ENCODE results near the gene USP34. TPM values are rescaled to one million over a fixed set of nuclear protein-coding genes. Genes with fewer than 3 reads are reported as not detected.

USP34 gene, protein sequence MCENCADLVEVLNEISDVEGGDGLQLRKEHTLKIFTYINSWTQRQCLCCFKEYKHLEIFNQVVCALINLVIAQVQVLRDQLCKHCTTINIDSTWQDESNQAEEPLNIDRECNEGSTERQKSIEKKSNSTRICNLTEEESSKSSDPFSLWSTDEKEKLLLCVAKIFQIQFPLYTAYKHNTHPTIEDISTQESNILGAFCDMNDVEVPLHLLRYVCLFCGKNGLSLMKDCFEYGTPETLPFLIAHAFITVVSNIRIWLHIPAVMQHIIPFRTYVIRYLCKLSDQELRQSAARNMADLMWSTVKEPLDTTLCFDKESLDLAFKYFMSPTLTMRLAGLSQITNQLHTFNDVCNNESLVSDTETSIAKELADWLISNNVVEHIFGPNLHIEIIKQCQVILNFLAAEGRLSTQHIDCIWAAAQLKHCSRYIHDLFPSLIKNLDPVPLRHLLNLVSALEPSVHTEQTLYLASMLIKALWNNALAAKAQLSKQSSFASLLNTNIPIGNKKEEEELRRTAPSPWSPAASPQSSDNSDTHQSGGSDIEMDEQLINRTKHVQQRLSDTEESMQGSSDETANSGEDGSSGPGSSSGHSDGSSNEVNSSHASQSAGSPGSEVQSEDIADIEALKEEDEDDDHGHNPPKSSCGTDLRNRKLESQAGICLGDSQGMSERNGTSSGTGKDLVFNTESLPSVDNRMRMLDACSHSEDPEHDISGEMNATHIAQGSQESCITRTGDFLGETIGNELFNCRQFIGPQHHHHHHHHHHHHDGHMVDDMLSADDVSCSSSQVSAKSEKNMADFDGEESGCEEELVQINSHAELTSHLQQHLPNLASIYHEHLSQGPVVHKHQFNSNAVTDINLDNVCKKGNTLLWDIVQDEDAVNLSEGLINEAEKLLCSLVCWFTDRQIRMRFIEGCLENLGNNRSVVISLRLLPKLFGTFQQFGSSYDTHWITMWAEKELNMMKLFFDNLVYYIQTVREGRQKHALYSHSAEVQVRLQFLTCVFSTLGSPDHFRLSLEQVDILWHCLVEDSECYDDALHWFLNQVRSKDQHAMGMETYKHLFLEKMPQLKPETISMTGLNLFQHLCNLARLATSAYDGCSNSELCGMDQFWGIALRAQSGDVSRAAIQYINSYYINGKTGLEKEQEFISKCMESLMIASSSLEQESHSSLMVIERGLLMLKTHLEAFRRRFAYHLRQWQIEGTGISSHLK (N-terminal part only)
- total RNA-seq: 10 to 100 TPM; 80.4 to 84.7 TPM

DNA sequence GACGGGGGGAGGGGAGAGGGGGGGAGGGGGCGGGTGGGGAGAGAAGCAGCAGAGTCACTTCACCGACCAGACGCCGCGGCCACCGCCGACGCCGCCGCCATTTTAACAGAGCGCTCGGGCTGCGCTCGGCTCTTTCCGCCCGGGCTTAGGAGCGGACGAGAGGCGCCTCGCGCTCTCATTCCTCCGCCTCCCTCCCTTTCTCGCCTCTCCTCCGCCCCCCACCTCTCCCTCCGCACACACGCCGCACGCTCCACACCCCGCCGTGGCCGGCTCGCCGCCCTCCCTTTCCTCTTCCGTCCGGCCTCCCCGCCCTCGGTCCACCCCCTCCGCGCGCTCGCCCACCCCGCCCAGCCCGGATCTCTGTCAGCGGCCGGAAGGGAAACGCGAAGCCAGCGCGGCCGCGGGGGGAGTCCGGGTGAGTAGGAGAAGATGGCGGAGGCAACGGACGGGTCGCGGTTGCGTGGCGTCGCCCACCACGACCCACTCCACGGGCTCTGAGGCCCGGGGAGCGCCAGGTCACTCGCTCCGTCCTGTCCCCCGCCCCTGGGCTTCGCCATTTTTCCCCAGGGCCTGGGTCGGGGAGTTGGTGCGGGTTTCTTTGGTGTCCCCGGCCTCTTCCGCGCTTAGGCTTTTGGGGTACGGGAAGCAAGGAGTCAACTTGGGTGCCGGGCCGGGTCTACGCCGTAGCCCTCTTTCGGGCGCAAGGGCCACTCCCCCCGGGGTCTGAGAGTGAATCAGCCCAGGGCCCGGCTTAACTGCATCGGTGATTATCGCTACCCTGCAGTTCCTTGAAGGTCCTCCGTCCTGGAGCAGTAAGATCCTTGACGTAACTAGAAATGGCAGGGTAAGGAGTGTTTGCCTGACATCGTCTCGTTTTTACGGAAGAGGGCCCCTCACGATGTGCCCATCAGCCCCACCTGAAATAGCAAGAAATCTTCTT, at the start of gene USP34:
USP34 (minus strand) TSS at position 123 of the 940 bp plus-strand sequence. CDS start 395 bp downstream, outside the sequence.
- ATAC-seq (peak; percentile 94), DNase-seq (peak; percentile 97)
- Mint-ChIP-seq H3K4me3 (peak within 1 kb of the TSS; percentile 92), H3K36me3 (ENCODE audit: low read depth) (peaks cover 26% of the 10 kb centered on the region), H3K9me3 (ENCODE audit: insufficient read depth) (no peaks in the 10 kb centered on the region), H3K27me3 (ENCODE audit: low read depth) (no peaks in the 10 kb centered on the region), H3K27ac (peak within 1 kb of the TSS; percentile 94), H3K4me1 (ENCODE audit: low read depth) (peaks cover 32% of the 10 kb centered on the region)
- ChIA-PET CTCF (no interaction called here), POLR2A (interaction anchor here (0.7 to 1.6 kb wide), 6 partner anchors 11 to 294 kb away, joined by 3 to 11 read pairs (median 4); partner anchors contain the start of gene XPO1)

DNA sequence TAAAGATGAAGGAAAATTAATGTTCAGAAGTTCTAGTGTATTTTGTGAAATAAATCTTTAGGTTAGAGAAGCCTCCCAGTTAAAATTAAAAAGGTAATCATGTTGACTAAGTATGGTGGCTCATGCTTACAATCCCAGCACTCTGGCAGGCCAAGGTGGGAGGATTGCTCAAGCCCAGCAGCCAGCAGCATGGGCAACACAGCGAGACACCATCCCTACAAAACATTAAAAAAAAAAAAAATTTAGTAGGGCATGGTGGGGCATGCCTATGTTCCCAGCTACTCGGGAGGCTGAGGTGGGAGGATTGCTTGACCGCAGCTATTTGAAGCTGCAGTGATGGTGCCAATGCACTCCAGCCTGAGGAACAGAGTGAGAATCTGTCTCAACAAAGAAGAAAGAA, 49.4 kb upstream of the USP34 start:
- H3K36me3 Mint-ChIP-seq (ENCODE audit: low read depth): peaks cover 62% of the 10 kb centered on the region
- H3K4me3 Mint-ChIP-seq: no peak overlapping the region
- POLR2A ChIA-PET: interaction anchor here (0.5 to 0.6 kb wide), 2 partner anchors 10 to 17 kb away, joined by 3 read pairs; no protein-coding TSS in a partner anchor
- no peaks in the 10 kb centered on the region for H3K27me3 Mint-ChIP-seq (ENCODE audit: low read depth)
- DNase-seq (no peak), ATAC-seq (no peak)
- no peaks in the 10 kb centered on the region for H3K9me3 Mint-ChIP-seq (ENCODE audit: insufficient read depth)
- no peak overlapping the region for H3K27ac Mint-ChIP-seq
- CTCF ChIA-PET: interaction anchor here (0.6 kb wide), 1 partner anchor 441 kb away, joined by 3 read pairs; no protein-coding TSS in a partner anchor
- peaks cover 18% of the 10 kb centered on the region for H3K4me1 Mint-ChIP-seq (ENCODE audit: low read depth)

DNA sequence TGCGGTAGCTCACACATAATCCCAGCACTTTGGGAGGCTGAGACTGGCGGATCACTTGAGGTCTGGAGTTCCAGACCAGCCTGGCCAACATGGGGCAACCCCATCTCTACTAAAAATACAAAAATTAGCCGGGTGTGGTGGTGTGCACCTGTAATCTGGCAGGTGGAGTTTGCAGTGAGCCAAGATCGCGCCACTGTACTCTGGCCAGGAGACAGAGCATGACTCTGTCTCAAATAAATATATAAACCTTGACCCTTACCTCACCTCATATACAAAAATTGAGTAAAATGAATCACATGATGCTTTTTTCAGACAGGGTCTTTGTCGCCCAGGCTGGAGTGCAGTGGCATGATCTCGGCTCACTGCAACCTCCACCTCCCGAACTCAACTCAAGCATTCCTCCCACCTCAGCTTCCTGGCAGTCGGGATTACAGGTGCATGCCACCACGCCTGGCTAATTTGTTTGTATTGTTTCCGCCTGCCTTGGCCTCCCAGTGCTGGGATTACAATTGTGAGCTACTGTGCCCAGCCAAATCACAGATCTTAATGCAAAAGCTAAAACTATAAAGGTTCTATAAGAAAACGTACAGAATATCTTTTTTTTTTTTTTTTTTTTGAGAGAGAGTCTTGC, 42.0 kb upstream of the USP34 start:
- POLR2A ChIA-PET: no interaction called here

DNA sequence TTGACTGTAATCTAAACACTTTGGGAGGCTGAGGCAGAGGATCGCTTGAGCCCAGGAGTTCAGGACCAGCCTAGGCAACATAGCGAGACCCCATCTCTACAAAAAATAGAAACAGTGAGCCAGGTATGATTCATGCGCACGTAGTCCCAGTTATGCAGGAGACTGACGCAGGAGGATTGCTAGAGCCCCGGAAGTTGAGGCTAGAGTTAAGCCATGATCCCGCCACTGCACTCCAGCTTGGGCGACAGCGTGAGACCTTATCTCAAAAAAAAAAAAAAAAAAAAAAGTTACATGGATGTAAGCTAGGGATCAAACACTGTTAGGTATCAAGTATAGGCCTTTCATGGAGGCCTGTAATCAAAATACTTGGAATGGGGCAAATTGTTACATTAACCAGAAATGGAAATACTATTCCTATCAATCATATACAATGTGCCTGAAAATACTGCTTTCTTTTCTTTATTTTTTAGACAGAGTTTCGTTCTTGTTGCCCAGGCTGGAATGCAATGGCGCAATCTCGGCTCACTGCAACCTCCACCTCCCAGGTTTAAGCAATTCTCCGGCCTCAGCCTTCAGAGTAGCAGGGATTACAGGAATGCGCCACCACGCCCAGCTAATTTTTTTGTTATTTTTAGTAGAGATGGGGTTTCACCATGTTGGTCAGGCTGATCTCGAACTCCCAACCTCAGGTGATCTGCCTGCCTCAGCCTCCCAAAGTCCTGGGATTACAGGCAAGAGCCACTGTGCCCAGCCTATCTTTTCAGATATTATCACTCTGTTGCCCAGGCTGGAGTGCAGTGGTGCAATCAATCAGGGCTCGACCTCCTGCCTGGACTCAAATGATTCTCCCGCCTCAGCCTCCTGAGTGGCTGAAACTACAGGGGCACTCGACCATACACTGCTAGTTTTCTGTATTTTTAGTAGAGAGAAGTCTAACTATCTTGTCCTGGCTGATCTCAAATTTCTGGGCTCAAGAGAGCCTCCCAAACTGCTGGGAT, 40.1 kb upstream of the USP34 start:
- Mint-ChIP-seq H3K4me3 (no peak overlapping the region), H3K36me3 (ENCODE audit: low read depth) (peaks cover 56% of the 10 kb centered on the region), H3K27me3 (ENCODE audit: low read depth) (no peaks in the 10 kb centered on the region), H3K27ac (no peak overlapping the region), H3K4me1 (ENCODE audit: low read depth) (peaks cover 12% of the 10 kb centered on the region), H3K9me3 (ENCODE audit: insufficient read depth) (no peaks in the 10 kb centered on the region)
- ATAC-seq (no peak), DNase-seq (no peak)
- ChIA-PET CTCF (interaction anchor here (1.2 to 1.4 kb wide), 2 partner anchors 28 to 85 kb away, joined by 3 to 4 read pairs; no protein-coding TSS in a partner anchor), POLR2A (interaction anchor here (0.6 kb wide), 1 partner anchor 10 kb away, joined by 3 read pairs; no protein-coding TSS in a partner anchor)

More for the DNA sequence above, 42.0 kb upstream of the USP34 start:
- Mint-ChIP-seq H3K27me3 (ENCODE audit: low read depth) (no peaks in the 10 kb centered on the region), H3K27ac (no peak overlapping the region), H3K36me3 (ENCODE audit: low read depth) (peaks cover 61% of the 10 kb centered on the region), H3K9me3 (ENCODE audit: insufficient read depth) (no peaks in the 10 kb centered on the region), H3K4me3 (no peak overlapping the region), H3K4me1 (ENCODE audit: low read depth) (peaks cover 14% of the 10 kb centered on the region)
- DNase-seq (no peak), ATAC-seq (no peak)
- CTCF ChIA-PET: no interaction called here

DNA sequence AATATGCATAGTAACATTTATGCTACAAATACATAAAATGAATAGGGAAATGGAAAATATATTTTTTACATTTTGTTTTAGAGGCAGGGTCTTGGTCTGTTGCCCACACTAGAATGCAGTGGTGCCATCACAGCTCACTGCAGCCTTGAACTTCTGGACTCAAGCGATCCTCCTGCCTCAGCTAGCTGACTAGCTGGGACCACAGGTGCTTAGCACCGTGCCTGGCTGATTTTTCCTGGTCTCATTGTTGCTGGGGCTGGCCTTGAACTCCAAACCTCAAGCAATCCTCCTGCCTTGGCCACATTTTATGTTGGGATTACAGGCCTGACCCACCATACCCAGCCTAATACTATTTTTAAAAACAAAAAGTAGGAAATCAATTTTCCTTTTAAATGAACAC, 34.1 kb upstream of the USP34 start:
- Mint-ChIP-seq H3K9me3 (ENCODE audit: insufficient read depth) (no peaks in the 10 kb centered on the region), H3K4me1 (ENCODE audit: low read depth) (peaks cover 5% of the 10 kb centered on the region), H3K27ac (no peak overlapping the region), H3K36me3 (ENCODE audit: low read depth) (peaks cover 47% of the 10 kb centered on the region), H3K4me3 (no peak overlapping the region), H3K27me3 (ENCODE audit: low read depth) (no peaks in the 10 kb centered on the region)
- ATAC-seq (no peak), DNase-seq (no peak)
- CTCF ChIA-PET: no interaction called here
- POLR2A ChIA-PET: interaction anchor here (0.7 kb wide), 1 partner anchor 101 kb away, joined by 3 read pairs; no protein-coding TSS in a partner anchor

DNA sequence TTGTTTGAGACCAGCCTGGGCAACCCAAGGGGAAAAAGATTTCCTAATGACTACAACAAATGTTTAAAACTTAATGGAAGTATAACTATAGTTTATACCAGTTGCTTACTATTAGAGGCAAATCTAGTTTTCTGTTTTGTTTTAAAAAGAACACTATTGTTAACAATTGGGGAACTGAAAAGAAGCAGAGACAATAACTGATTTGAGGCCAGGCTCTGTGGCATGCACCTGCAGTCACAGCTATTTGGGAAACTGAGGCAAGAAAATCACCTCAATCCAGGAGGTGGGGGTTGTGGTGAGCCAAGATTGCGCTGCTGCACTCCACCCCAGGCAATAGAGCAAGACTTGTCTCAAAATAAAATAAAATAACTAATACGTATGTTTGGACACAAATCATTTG, 28.2 kb upstream of the USP34 start:
- Mint-ChIP-seq H3K36me3 (ENCODE audit: low read depth) (peaks cover 62% of the 10 kb centered on the region), H3K27ac (no peak overlapping the region), H3K4me3 (no peak overlapping the region), H3K9me3 (ENCODE audit: insufficient read depth) (no peaks in the 10 kb centered on the region), H3K4me1 (ENCODE audit: low read depth) (peaks cover 17% of the 10 kb centered on the region), H3K27me3 (ENCODE audit: low read depth) (no peaks in the 10 kb centered on the region)
- POLR2A ChIA-PET: no interaction called here
- CTCF ChIA-PET: no interaction called here
- ATAC-seq: no peak
- DNase-seq: no peak

DNA sequence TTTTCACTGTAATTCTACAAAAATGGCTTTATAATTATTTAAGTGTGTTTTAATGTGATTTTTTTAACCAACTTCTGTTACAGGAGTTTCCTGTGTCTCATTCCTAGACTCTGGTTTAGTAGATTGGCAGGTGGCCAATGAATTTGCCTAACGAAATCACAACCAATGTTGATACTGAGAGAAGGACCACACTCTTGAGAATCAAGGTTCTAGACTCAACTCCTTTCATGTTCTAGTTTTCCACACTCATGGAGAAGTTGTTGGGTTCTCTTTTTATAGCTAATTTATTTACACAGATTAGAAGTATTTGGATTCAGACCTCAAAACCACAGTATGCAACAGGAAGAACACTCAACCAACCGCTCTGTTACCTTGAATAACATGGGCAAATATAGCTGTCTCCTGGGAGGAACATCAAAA, 22.6 kb upstream of the USP34 start:
- H3K9me3 Mint-ChIP-seq (ENCODE audit: insufficient read depth): no peaks in the 10 kb centered on the region
- peaks cover 72% of the 10 kb centered on the region for H3K36me3 Mint-ChIP-seq (ENCODE audit: low read depth)
- ChIA-PET CTCF (interaction anchor here (1.1 kb wide), 1 partner anchor 67 kb away, joined by 4 read pairs; no protein-coding TSS in a partner anchor), POLR2A (no interaction called here)
- H3K4me1 Mint-ChIP-seq (ENCODE audit: low read depth): peaks cover 29% of the 10 kb centered on the region
- H3K27me3 Mint-ChIP-seq (ENCODE audit: low read depth): no peaks in the 10 kb centered on the region
- peak overlapping the region; percentile 68 for H3K27ac Mint-ChIP-seq
- no peak overlapping the region for H3K4me3 Mint-ChIP-seq
- no peak for DNase-seq
- peak; percentile 42 for ATAC-seq

DNA sequence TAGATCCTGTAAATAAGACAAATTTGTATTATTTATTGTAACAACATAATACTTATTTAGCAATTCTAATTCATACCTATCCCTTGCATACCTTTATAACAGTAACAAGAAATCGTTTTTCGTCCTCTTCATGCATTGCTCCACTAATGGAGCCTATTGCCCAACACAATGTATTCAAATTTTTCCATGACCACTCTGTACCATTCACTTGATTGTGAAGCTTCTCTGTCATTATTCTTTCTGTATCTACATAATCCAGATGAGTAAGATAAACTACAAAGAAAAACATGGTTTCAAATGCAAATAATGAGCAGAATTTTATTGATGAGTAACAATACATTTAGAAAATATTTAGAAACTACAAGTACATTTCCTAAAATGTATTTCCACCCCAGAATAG, 21.6 kb upstream of the USP34 start:
- ATAC-seq (no peak), DNase-seq (no peak)
- ChIA-PET POLR2A (no interaction called here), CTCF (no interaction called here)
- H3K4me3 Mint-ChIP-seq: no peak overlapping the region
- peaks cover 74% of the 10 kb centered on the region for H3K36me3 Mint-ChIP-seq (ENCODE audit: low read depth)
- H3K9me3 Mint-ChIP-seq (ENCODE audit: insufficient read depth): no peaks in the 10 kb centered on the region
- no peak overlapping the region for H3K27ac Mint-ChIP-seq
- no peaks in the 10 kb centered on the region for H3K27me3 Mint-ChIP-seq (ENCODE audit: low read depth)
- H3K4me1 Mint-ChIP-seq (ENCODE audit: low read depth): peaks cover 29% of the 10 kb centered on the region

DNA sequence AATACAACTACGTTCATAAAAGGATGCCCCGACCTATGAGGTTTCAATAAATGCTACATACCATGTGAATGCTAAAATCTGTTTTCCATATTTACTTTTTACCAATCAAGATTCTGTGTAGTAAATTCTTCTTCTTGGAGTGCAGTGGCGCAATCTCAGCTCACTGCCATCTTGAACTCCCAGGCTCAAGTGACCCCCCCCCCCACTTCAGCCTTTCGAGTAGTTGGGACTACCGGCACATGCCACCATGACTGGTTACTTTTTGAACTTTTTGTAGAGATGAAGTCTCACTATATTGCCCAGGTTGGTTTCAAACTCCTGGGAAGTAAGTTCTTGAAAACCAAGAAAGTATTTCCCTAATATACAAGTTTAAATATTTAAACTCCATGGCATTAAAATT, 14.4 kb upstream of the USP34 start:
- POLR2A ChIA-PET: interaction anchor here (0.7 kb wide), 1 partner anchor 25 kb away, joined by 4 read pairs; no protein-coding TSS in a partner anchor

More for the DNA sequence above, 14.4 kb upstream of the USP34 start:
- H3K4me3 Mint-ChIP-seq: no peak overlapping the region
- peaks cover 66% of the 10 kb centered on the region for H3K36me3 Mint-ChIP-seq (ENCODE audit: low read depth)
- H3K27ac Mint-ChIP-seq: no peak overlapping the region
- CTCF ChIA-PET: interaction anchor here (1.3 kb wide), 1 partner anchor 307 kb away, joined by 3 read pairs; no protein-coding TSS in a partner anchor
- DNase-seq (no peak), ATAC-seq (no peak)
- no peaks in the 10 kb centered on the region for H3K9me3 Mint-ChIP-seq (ENCODE audit: insufficient read depth)
- no peaks in the 10 kb centered on the region for H3K4me1 Mint-ChIP-seq (ENCODE audit: low read depth)
- H3K27me3 Mint-ChIP-seq (ENCODE audit: low read depth): no peaks in the 10 kb centered on the region
